ENCODE results near the gene IQCF5. TPM values are rescaled to one million over a fixed set of nuclear protein-coding genes. Genes with fewer than 3 reads are reported as not detected.

IQCF5 gene
- total RNA-seq, 1 experiment from 2014 or later, result not detected

DNA sequence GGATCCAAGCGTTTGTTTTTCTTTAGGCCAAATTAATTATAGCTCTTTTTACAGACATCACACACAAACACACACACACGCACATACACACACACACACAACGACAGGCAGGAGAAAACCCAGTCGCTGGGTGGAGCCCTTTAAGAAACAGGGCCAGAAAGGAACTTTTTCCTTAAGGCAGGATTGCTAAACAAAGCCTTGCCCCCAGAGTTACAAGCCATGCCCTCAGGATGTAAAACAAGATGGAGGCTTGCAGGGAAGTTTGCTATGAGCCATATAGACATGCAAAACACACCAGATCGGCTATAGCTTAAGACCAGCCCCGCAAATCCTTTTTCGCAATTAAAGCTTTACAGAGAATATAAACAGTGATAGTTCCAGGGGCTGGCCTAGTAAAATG, 30.3 kb downstream of the IQCF5 start:
- no TSS peak for BruUV-seq (replicated peaks)
- H3K36me3 Mint-ChIP-seq (ENCODE audit: insufficient read depth, unreplicated experiment), result no peaks in the 10 kb centered on the region
- peaks cover 67% of the 10 kb centered on the region for H3K27me3 Mint-ChIP-seq (ENCODE audit: unreplicated experiment)

DNA sequence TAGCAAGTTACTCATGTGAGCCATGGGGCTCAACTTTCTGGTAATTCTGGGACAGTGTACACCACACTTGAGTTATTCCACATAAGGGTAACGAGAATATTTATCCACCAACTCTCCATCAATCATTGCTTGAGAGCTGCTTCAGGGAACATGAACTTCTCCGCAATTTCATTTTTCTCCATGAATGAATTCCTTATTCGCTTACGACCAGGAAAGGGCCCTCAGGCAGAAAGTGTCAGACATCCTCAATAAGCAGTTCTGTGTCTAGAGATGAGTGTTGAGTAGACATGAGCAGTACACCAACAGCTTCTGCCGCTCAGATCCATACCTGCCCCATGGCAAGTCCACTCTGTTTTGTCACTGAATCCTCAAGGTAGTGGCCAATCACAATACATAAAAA, 38.8 kb downstream of the IQCF5 start:
- TF ChIP-seq, protein P1, sequence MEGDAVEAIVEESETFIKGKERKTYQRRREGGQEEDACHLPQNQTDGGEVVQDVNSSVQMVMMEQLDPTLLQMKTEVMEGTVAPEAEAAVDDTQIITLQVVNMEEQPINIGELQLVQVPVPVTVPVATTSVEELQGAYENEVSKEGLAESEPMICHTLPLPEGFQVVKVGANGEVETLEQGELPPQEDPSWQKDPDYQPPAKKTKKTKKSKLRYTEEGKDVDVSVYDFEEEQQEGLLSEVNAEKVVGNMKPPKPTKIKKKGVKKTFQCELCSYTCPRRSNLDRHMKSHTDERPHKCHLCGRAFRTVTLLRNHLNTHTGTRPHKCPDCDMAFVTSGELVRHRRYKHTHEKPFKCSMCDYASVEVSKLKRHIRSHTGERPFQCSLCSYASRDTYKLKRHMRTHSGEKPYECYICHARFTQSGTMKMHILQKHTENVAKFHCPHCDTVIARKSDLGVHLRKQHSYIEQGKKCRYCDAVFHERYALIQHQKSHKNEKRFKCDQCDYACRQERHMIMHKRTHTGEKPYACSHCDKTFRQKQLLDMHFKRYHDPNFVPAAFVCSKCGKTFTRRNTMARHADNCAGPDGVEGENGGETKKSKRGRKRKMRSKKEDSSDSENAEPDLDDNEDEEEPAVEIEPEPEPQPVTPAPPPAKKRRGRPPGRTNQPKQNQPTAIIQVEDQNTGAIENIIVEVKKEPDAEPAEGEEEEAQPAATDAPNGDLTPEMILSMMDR (IDR thresholded peaks at IDR 0.05; ENCODE audit: unreplicated experiment), result no peak
- DNase-seq, result no peak
- peaks cover 83% of the 10 kb centered on the region for H3K27me3 Mint-ChIP-seq (ENCODE audit: unreplicated experiment)
- no peaks in the 10 kb centered on the region for H3K36me3 Mint-ChIP-seq (ENCODE audit: insufficient read depth, unreplicated experiment)
- CTCF ChIA-PET, result no interaction called here
- intact Hi-C loops (cut with micrococcal nuclease; ENCODE audit: unreplicated experiment), result no loop called here
- H3K4me1 Mint-ChIP-seq (ENCODE audit: low read depth, unreplicated experiment), result no peaks in the 10 kb centered on the region
- BruUV-seq (replicated peaks), result no TSS peak
- H3K4me3 Mint-ChIP-seq (ENCODE audit: low read depth, unreplicated experiment), result no peak overlapping the region
- peaks cover 2% of the 10 kb centered on the region for H3K9me3 Mint-ChIP-seq (ENCODE audit: low read depth, unreplicated experiment)
- H3K27ac Mint-ChIP-seq (ENCODE audit: unreplicated experiment), result no peak overlapping the region

More for the DNA sequence above, 30.3 kb downstream of the IQCF5 start:
- Mint-ChIP-seq H3K27ac (ENCODE audit: unreplicated experiment) (no peak overlapping the region), H3K4me3 (ENCODE audit: low read depth, unreplicated experiment) (no peak overlapping the region), H3K9me3 (ENCODE audit: low read depth, unreplicated experiment) (no peaks in the 10 kb centered on the region), H3K4me1 (ENCODE audit: low read depth, unreplicated experiment) (no peaks in the 10 kb centered on the region)
- intact Hi-C loops (cut with micrococcal nuclease; ENCODE audit: unreplicated experiment), result no loop called here
- CTCF ChIA-PET, result no interaction called here
- TF ChIP-seq, protein P1 (IDR thresholded peaks at IDR 0.05; ENCODE audit: unreplicated experiment), result no peak
- DNase-seq, result no peak

DNA sequence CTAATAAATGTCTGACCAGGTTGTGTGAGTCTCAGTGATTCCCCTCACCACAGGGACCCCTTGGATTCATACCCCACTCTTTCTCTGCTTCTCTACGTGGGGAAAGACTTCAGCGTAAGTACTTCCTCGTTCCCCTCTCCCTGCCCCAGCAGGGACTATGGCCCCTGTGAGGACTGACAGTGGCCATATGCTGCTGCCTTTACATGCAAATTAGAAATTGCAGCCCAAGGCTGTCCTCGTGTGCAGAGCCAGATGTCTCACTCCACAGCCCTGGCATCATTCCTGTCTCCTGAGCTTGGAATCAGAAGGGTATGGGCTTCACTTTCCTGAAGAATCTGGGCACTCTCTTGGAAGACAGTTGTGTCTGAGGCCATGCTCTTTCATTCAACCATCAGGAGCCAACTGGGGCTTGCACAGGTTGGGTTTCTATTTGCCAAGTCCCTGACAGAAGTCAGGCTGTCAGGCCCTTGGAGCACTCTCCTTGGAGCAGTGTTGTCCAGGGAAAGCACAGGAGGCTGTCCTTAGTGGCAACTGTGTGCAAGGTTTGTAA, 44.5 kb downstream of the IQCF5 start:
- CTCF ChIA-PET, result no interaction called here
- Mint-ChIP-seq H3K4me3 (ENCODE audit: low read depth, unreplicated experiment) (no peak overlapping the region), H3K27me3 (ENCODE audit: unreplicated experiment) (peaks cover 72% of the 10 kb centered on the region), H3K27ac (ENCODE audit: unreplicated experiment) (no peak overlapping the region), H3K9me3 (ENCODE audit: low read depth, unreplicated experiment) (peaks cover 9% of the 10 kb centered on the region), H3K36me3 (ENCODE audit: insufficient read depth, unreplicated experiment) (no peaks in the 10 kb centered on the region), H3K4me1 (ENCODE audit: low read depth, unreplicated experiment) (no peaks in the 10 kb centered on the region)
- TF ChIP-seq, protein P1 (IDR thresholded peaks at IDR 0.05; ENCODE audit: unreplicated experiment), result no peak
- DNase-seq, result no peak
- no TSS peak for BruUV-seq (replicated peaks)
- intact Hi-C loops (cut with micrococcal nuclease; ENCODE audit: unreplicated experiment), result no loop called here

DNA sequence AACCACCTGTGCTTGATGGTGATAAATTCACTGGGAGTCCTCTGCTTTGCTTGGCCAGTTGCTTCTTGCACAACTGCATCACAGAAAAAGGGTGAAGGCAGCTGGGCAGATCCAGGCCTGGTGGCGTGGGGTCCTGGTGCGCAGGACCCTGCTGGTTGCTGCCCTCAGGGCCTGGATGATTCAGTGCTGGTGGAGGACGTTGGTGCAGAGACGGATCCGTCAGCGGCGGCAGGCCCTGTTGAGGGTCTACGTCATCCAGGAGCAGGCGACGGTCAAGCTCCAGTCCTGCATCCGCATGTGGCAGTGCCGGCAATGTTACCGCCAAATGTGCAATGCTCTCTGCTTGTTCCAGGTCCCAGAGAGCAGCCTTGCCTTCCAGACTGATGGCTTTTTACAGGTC, 45.1 kb downstream of the IQCF5 start:
- CTCF ChIA-PET, result no interaction called here
- DNase-seq, result no peak
- H3K36me3 Mint-ChIP-seq (ENCODE audit: insufficient read depth, unreplicated experiment), result no peaks in the 10 kb centered on the region
- no peak overlapping the region for H3K27ac Mint-ChIP-seq (ENCODE audit: unreplicated experiment)
- TF ChIP-seq, protein P1 (IDR thresholded peaks at IDR 0.05; ENCODE audit: unreplicated experiment), result no peak
- no peaks in the 10 kb centered on the region for H3K4me1 Mint-ChIP-seq (ENCODE audit: low read depth, unreplicated experiment)
- peaks cover 72% of the 10 kb centered on the region for H3K27me3 Mint-ChIP-seq (ENCODE audit: unreplicated experiment)
- H3K9me3 Mint-ChIP-seq (ENCODE audit: low read depth, unreplicated experiment), result peaks cover 9% of the 10 kb centered on the region
- no peak overlapping the region for H3K4me3 Mint-ChIP-seq (ENCODE audit: low read depth, unreplicated experiment)
- no TSS peak for BruUV-seq (replicated peaks)
- intact Hi-C loops (cut with micrococcal nuclease; ENCODE audit: unreplicated experiment), result no loop called here
